Measurements from ENCODE around the gene SLC25A18. TPM values are rescaled to one million over a fixed set of nuclear protein-coding genes. Genes with fewer than 3 reads are reported as not detected.

Gene SLC25A18
- total RNA-seq, 1 experiment from 2014 or later, result 0.35 TPM

- Mint-ChIP-seq H3K4me1 (ENCODE audit: insufficient read depth, unreplicated experiment) (peaks cover 5% of the 10 kb centered on the region), H3K9me3 (ENCODE audit: unreplicated experiment) (no peaks in the 10 kb centered on the region), H3K36me3 (ENCODE audit: insufficient read depth, unreplicated experiment) (no peaks in the 10 kb centered on the region), H3K4me3 (ENCODE audit: unreplicated experiment) (no peak overlapping the region), H3K27me3 (ENCODE audit: insufficient read depth, unreplicated experiment) (no peaks in the 10 kb centered on the region), H3K27ac (ENCODE audit: low read depth, unreplicated experiment) (no peak overlapping the region)
- ChIA-PET CTCF (no interaction called here), POLR2A (interaction anchor here (1.0 kb wide), 1 partner anchor 12 kb away, joined by 3 read pairs; no protein-coding TSS in a partner anchor)
- intact Hi-C loops (cut with micrococcal nuclease), result no loop called here
- DNase-seq (ENCODE audit: unreplicated experiment), result no peak
- TF ChIP-seq, protein P1, sequence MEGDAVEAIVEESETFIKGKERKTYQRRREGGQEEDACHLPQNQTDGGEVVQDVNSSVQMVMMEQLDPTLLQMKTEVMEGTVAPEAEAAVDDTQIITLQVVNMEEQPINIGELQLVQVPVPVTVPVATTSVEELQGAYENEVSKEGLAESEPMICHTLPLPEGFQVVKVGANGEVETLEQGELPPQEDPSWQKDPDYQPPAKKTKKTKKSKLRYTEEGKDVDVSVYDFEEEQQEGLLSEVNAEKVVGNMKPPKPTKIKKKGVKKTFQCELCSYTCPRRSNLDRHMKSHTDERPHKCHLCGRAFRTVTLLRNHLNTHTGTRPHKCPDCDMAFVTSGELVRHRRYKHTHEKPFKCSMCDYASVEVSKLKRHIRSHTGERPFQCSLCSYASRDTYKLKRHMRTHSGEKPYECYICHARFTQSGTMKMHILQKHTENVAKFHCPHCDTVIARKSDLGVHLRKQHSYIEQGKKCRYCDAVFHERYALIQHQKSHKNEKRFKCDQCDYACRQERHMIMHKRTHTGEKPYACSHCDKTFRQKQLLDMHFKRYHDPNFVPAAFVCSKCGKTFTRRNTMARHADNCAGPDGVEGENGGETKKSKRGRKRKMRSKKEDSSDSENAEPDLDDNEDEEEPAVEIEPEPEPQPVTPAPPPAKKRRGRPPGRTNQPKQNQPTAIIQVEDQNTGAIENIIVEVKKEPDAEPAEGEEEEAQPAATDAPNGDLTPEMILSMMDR (IDR thresholded peaks at IDR 0.05; ENCODE audit: unreplicated experiment), result no peak
- no TSS peak for BruUV-seq (replicated peaks)
These were observed 17.8 kb downstream of the SLC25A18 start for GRCh38 chr22:17581056-17581455.

- Mint-ChIP-seq H3K27me3 (ENCODE audit: insufficient read depth, unreplicated experiment) (no peaks in the 10 kb centered on the region), H3K27ac (ENCODE audit: low read depth, unreplicated experiment) (no peak overlapping the region), H3K4me1 (ENCODE audit: insufficient read depth, unreplicated experiment) (no peaks in the 10 kb centered on the region), H3K4me3 (ENCODE audit: unreplicated experiment) (no peak overlapping the region), H3K9me3 (ENCODE audit: unreplicated experiment) (no peaks in the 10 kb centered on the region), H3K36me3 (ENCODE audit: insufficient read depth, unreplicated experiment) (no peaks in the 10 kb centered on the region)
- no peak for DNase-seq (ENCODE audit: unreplicated experiment)
- CTCF ChIA-PET, result no interaction called here
- intact Hi-C loops (cut with micrococcal nuclease), result no loop called here
- TF ChIP-seq, protein P1 (IDR thresholded peaks at IDR 0.05; ENCODE audit: unreplicated experiment), result no peak
- BruUV-seq (replicated peaks), result no TSS peak
- POLR2A ChIA-PET, result interaction anchor here (1.0 kb wide), 1 partner anchor 11 kb away, joined by 3 read pairs; no protein-coding TSS in a partner anchor
These were observed 18.3 kb downstream of the SLC25A18 start for GRCh38 chr22:17581631-17582030.

- Mint-ChIP-seq H3K27ac (ENCODE audit: low read depth, unreplicated experiment) (no peak overlapping the region), H3K4me1 (ENCODE audit: insufficient read depth, unreplicated experiment) (no peaks in the 10 kb centered on the region), H3K4me3 (ENCODE audit: unreplicated experiment) (no peak overlapping the region), H3K27me3 (ENCODE audit: insufficient read depth, unreplicated experiment) (no peaks in the 10 kb centered on the region), H3K9me3 (ENCODE audit: unreplicated experiment) (no peaks in the 10 kb centered on the region), H3K36me3 (ENCODE audit: insufficient read depth, unreplicated experiment) (peaks cover 4% of the 10 kb centered on the region)
- POLR2A ChIA-PET, result interaction anchor here (1.1 kb wide), 1 partner anchor 109 kb away, joined by 3 read pairs; no protein-coding TSS in a partner anchor
- no TSS peak for BruUV-seq (replicated peaks)
- CTCF ChIA-PET, result interaction anchor here (2.8 kb wide), 1 partner anchor 25 kb away, joined by 14 read pairs; no protein-coding TSS in a partner anchor
- TF ChIP-seq, protein P1 (IDR thresholded peaks at IDR 0.05; ENCODE audit: unreplicated experiment), result no peak
- intact Hi-C loops (cut with micrococcal nuclease), result no loop called here
- DNase-seq (ENCODE audit: unreplicated experiment), result no peak
These were observed 19.9 kb downstream of the SLC25A18 start for GRCh38 chr22:17583151-17583550.

- TF ChIP-seq, protein P1 (IDR thresholded peaks at IDR 0.05; ENCODE audit: unreplicated experiment), result no peak
- intact Hi-C loops (cut with micrococcal nuclease), result no loop called here
- Mint-ChIP-seq H3K27ac (ENCODE audit: low read depth, unreplicated experiment) (no peak overlapping the region), H3K27me3 (ENCODE audit: insufficient read depth, unreplicated experiment) (no peaks in the 10 kb centered on the region), H3K4me1 (ENCODE audit: insufficient read depth, unreplicated experiment) (no peaks in the 10 kb centered on the region), H3K9me3 (ENCODE audit: unreplicated experiment) (no peaks in the 10 kb centered on the region), H3K36me3 (ENCODE audit: insufficient read depth, unreplicated experiment) (peaks cover 31% of the 10 kb centered on the region), H3K4me3 (ENCODE audit: unreplicated experiment) (no peak overlapping the region)
- DNase-seq (ENCODE audit: unreplicated experiment), result no peak
- POLR2A ChIA-PET, result interaction anchor here (1.3 kb wide), 1 partner anchor 11 kb away, joined by 4 read pairs; no protein-coding TSS in a partner anchor
- BruUV-seq (replicated peaks), result no TSS peak
- CTCF ChIA-PET, result interaction anchor here (0.7 to 0.9 kb wide), 2 partner anchors 28 to 87 kb away, joined by 3 to 4 read pairs; no protein-coding TSS in a partner anchor
These were observed 23.6 kb downstream of the SLC25A18 start for GRCh38 chr22:17586831-17587440.
